ENCODE data around the gene FLAD1. TPM values are rescaled to one million over a fixed set of nuclear protein-coding genes. Genes with fewer than 3 reads are reported as not detected.

FLAD1 gene
- total and polyA plus RNA-seq, 2 of the 8 experiments (the other 6 are each of a cell fraction or from before 2014, with no cell fraction given), result 104 to 143 TPM

DNA sequence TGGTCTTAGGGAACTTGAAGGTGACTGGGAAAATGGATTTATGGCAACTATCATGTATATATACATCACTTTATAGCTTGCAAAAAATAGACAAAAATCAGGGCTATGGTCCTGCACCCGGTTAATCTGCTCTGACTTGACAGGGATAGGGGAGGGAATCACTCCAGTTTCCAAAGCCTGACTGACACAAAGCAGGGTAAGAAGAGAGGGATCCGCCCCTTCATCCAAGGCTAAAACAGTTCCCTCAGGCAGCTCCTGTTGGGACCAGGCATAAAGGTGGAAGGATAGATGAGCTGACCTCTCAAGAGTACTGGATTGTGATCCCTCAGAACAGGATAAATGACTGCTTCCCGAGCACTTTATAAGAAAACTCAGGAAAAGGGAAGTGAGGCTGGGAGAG is 28.6 kb upstream of the FLAD1 start (continued):
- TF ChIP-seq, protein P1, sequence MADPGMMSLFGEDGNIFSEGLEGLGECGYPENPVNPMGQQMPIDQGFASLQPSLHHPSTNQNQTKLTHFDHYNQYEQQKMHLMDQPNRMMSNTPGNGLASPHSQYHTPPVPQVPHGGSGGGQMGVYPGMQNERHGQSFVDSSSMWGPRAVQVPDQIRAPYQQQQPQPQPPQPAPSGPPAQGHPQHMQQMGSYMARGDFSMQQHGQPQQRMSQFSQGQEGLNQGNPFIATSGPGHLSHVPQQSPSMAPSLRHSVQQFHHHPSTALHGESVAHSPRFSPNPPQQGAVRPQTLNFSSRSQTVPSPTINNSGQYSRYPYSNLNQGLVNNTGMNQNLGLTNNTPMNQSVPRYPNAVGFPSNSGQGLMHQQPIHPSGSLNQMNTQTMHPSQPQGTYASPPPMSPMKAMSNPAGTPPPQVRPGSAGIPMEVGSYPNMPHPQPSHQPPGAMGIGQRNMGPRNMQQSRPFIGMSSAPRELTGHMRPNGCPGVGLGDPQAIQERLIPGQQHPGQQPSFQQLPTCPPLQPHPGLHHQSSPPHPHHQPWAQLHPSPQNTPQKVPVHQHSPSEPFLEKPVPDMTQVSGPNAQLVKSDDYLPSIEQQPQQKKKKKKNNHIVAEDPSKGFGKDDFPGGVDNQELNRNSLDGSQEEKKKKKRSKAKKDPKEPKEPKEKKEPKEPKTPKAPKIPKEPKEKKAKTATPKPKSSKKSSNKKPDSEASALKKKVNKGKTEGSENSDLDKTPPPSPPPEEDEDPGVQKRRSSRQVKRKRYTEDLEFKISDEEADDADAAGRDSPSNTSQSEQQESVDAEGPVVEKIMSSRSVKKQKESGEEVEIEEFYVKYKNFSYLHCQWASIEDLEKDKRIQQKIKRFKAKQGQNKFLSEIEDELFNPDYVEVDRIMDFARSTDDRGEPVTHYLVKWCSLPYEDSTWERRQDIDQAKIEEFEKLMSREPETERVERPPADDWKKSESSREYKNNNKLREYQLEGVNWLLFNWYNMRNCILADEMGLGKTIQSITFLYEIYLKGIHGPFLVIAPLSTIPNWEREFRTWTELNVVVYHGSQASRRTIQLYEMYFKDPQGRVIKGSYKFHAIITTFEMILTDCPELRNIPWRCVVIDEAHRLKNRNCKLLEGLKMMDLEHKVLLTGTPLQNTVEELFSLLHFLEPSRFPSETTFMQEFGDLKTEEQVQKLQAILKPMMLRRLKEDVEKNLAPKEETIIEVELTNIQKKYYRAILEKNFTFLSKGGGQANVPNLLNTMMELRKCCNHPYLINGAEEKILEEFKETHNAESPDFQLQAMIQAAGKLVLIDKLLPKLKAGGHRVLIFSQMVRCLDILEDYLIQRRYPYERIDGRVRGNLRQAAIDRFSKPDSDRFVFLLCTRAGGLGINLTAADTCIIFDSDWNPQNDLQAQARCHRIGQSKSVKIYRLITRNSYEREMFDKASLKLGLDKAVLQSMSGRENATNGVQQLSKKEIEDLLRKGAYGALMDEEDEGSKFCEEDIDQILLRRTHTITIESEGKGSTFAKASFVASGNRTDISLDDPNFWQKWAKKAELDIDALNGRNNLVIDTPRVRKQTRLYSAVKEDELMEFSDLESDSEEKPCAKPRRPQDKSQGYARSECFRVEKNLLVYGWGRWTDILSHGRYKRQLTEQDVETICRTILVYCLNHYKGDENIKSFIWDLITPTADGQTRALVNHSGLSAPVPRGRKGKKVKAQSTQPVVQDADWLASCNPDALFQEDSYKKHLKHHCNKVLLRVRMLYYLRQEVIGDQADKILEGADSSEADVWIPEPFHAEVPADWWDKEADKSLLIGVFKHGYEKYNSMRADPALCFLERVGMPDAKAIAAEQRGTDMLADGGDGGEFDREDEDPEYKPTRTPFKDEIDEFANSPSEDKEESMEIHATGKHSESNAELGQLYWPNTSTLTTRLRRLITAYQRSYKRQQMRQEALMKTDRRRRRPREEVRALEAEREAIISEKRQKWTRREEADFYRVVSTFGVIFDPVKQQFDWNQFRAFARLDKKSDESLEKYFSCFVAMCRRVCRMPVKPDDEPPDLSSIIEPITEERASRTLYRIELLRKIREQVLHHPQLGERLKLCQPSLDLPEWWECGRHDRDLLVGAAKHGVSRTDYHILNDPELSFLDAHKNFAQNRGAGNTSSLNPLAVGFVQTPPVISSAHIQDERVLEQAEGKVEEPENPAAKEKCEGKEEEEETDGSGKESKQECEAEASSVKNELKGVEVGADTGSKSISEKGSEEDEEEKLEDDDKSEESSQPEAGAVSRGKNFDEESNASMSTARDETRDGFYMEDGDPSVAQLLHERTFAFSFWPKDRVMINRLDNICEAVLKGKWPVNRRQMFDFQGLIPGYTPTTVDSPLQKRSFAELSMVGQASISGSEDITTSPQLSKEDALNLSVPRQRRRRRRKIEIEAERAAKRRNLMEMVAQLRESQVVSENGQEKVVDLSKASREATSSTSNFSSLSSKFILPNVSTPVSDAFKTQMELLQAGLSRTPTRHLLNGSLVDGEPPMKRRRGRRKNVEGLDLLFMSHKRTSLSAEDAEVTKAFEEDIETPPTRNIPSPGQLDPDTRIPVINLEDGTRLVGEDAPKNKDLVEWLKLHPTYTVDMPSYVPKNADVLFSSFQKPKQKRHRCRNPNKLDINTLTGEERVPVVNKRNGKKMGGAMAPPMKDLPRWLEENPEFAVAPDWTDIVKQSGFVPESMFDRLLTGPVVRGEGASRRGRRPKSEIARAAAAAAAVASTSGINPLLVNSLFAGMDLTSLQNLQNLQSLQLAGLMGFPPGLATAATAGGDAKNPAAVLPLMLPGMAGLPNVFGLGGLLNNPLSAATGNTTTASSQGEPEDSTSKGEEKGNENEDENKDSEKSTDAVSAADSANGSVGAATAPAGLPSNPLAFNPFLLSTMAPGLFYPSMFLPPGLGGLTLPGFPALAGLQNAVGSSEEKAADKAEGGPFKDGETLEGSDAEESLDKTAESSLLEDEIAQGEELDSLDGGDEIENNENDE (IDR thresholded peaks at IDR 0.05; ENCODE audit: insufficient replicate concordance, low read length), result no peak
- TF ChIP-seq RXRA (IDR thresholded peaks at IDR 0.05; ENCODE audit: insufficient read depth, low read depth, low read length) (no peak), SP1 (IDR thresholded peaks at IDR 0.05; ENCODE audit: low read depth, low read length) (no peak), RAD21 (IDR thresholded peaks at IDR 0.05 in 1 of 2, conservative IDR thresholded peaks at IDR 0.05 in 1 of 2; ENCODE audit: low read depth in 2 of 2, low read length in 2 of 2) (no peak), EP300 (IDR thresholded peaks at IDR 0.05; ENCODE audit: borderline replicate concordance in 1 of 2, low read depth in 2 of 2, low read length in 2 of 2) (no peak)
- TF ChIP-seq, protein P2, sequence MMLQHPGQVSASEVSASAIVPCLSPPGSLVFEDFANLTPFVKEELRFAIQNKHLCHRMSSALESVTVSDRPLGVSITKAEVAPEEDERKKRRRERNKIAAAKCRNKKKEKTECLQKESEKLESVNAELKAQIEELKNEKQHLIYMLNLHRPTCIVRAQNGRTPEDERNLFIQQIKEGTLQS (IDR thresholded peaks at IDR 0.05; ENCODE audit: insufficient read depth, low read depth, low read length), result no peak

All from H1 (cell line).